Measurements from ENCODE around the gene TMEM219. TPM values are rescaled to one million over a fixed set of nuclear protein-coding genes. Genes with fewer than 3 reads are reported as not detected.

The TMEM219 gene
- total RNA-seq: 10 to 100 TPM; 72.9 to 86.4 TPM

GRCh38 chr16:29961479-29962343, at the start of gene TMEM219:
TSS of gene TMEM219 (plus strand) at chr16:29962079. CDS start at chr16:29963144, 1,065 bp downstream.

GRCh38 chr16:29925781-29926710, 35.8 kb upstream of the TMEM219 start, which contains the start of gene KCTD13:
TSS of gene KCTD13 (minus strand) at chr16:29926226. CDS start at chr16:29926033, 193 bp downstream.

GRCh38 chr16:29973384-29974246, 11.7 kb downstream of the TMEM219 start, which contains the start of gene TAOK2:
TSS of gene TAOK2 (plus strand) at chr16:29973868. CDS start at chr16:29977773, 3,905 bp downstream.

GRCh38 chr16:29995324-29995910, 33.5 kb downstream of the TMEM219 start, which contains the start of gene HIRIP3:
TSS of gene HIRIP3 (minus strand) at chr16:29995617. CDS start at chr16:29995605, 12 bp downstream.

GRCh38 chr16:29995911-29996765, 34.3 kb downstream of the TMEM219 start, which contains the start of gene INO80E:
TSS of gene INO80E (plus strand) at chr16:29996241. CDS start at chr16:29996311, 70 bp downstream.

GRCh38 chr16:30010844-30011713, 49.2 kb downstream of the TMEM219 start, which contains the start of gene DOC2A:
TSS of gene DOC2A (minus strand) at chr16:30011027. CDS start at chr16:30010222, 805 bp downstream.

Other genes with a start within 250 kb of the TMEM219 start
- gene C16orf54, start 216.1 kb upstream of the TMEM219 start, total RNA-seq: not detected
- gene ZG16, start 183.8 kb upstream of the TMEM219 start, total RNA-seq: not detected
- 100 to 1,000 TPM in 1 of 2 donors, 10 to 100 TPM in 1; 48.5 to 102 TPM for gene KIF22, start 171.3 kb upstream of the TMEM219 start, total RNA-seq
- gene MAZ, start 155.6 kb upstream of the TMEM219 start, total RNA-seq: 100 to 1,000 TPM; 182 to 264 TPM
- gene PRRT2, start 149.9 kb upstream of the TMEM219 start, total RNA-seq: not detected
- 10 to 100 TPM; 15.1 to 23.0 TPM for gene PAGR1, start 145.9 kb upstream of the TMEM219 start, total RNA-seq
- 100 to 1,000 TPM; 183 to 186 TPM for gene MVP, start 141.6 kb upstream of the TMEM219 start, total RNA-seq
- gene CDIPT, start 98.9 kb upstream of the TMEM219 start, total RNA-seq: 10 to 100 TPM; 71.2 to 76.3 TPM
- gene SEZ6L2, start 62.5 kb upstream of the TMEM219 start, total RNA-seq: 1 to 10 TPM; 1.7 to 6.2 TPM
- 1 to 10 TPM; 1.3 to 5.2 TPM for gene ASPHD1, start 61.6 kb upstream of the TMEM219 start, total RNA-seq
- 10 to 100 TPM; 10.3 to 15.1 TPM for gene KCTD13, start 35.9 kb upstream of the TMEM219 start, total RNA-seq
- gene TAOK2, start 11.8 kb downstream of the TMEM219 start, total RNA-seq: 10 to 100 TPM; 43.6 to 46.1 TPM
- gene HIRIP3, start 33.5 kb downstream of the TMEM219 start, total RNA-seq: 1 to 10 TPM; 6.9 to 7.3 TPM
- gene INO80E, start 34.2 kb downstream of the TMEM219 start, total RNA-seq: 10 to 100 TPM; 24.4 to 33.0 TPM
- under 1 TPM in 1 of 2 donors, not detected in 1; 0.33 TPM for gene DOC2A, start 48.9 kb downstream of the TMEM219 start, total RNA-seq
- not detected for gene C16orf92, start 61.1 kb downstream of the TMEM219 start, total RNA-seq
- not detected for gene TLCD3B, start 69.2 kb downstream of the TMEM219 start, total RNA-seq
- gene ALDOA, start 103.7 kb downstream of the TMEM219 start, total RNA-seq: 100 to 1,000 TPM; 768 to 871 TPM
- 100 to 1,000 TPM; 138 to 221 TPM for gene PPP4C, start 113.9 kb downstream of the TMEM219 start, total RNA-seq
- 1 to 10 TPM in 1 of 2 donors, under 1 TPM in 1; 0.33 to 1.7 TPM for gene TBX6, start 129.8 kb downstream of the TMEM219 start, total RNA-seq
- gene YPEL3, start 134.1 kb downstream of the TMEM219 start, total RNA-seq: 1 to 10 TPM; 6.0 to 7.9 TPM
- gene GDPD3, start 151.5 kb downstream of the TMEM219 start, total RNA-seq: under 1 TPM; 0.33 to 0.69 TPM
- 10 to 100 TPM; 16.5 to 21.6 TPM for gene MAPK3, start 161.1 kb downstream of the TMEM219 start, total RNA-seq
- 1 to 10 TPM in 1 of 2 donors, under 1 TPM in 1; 0.69 to 1.3 TPM for gene CORO1A, start 221.5 kb downstream of the TMEM219 start, total RNA-seq
- 100 to 1,000 TPM; 189 to 253 TPM for gene BOLA2B, start 231.6 kb downstream of the TMEM219 start, total RNA-seq
- gene SLX1A, start 231.8 kb downstream of the TMEM219 start, total RNA-seq: 10 to 100 TPM; 28.6 to 51.3 TPM
- 1 to 10 TPM; 1.4 to 3.3 TPM for gene SULT1A3, start 237.2 kb downstream of the TMEM219 start, total RNA-seq

All from melanocyte of skin (primary cell).